Activated CD8-positive, alpha-beta T cell treated with anti-CD3 and anti-CD28 coated beads, Interleukin-2, amount 10 ng/mL, durations not matched to agents 7 days and 5 days (primary cell): Measurements from ENCODE around the gene NRAP. TPM values are rescaled to one million over a fixed set of nuclear protein-coding genes. Genes with fewer than 3 reads are reported as not detected.

ENCODE experiments used
- ATAC-seq: fragments of 150-1000 bp; cut with Tn5 transposase; one replicate; pipeline ENCODE4 v1.10.0; 2021; ENCODE audit warnings: moderate library complexity
- CTCF ChIA-PET: fragments of 350-600 bp; sonication (Branson Sonifier 250); formaldehyde crosslinking; loops from one replicate; lab custom pipeline; 2021; ENCODE audit warnings: antibody characterized with exemption; lab: Charles Lee
- POLR2A ChIA-PET: fragments of 350-600 bp; sonication (Branson Sonifier 250); formaldehyde crosslinking; loops from one replicate; lab custom pipeline; 2021; ENCODE audit warnings: antibody characterized with exemption; lab: Charles Lee
- DNase-seq: peaks from one replicate; pipeline ENCODE4 v3.0.0-alpha.2; 2020
- H3K27ac Mint-ChIP-seq: one replicate; pipeline ENCODE4 v1.8.0; 2021; ENCODE audit warnings: mild to moderate bottlenecking, mixed read lengths
- H3K27me3 Mint-ChIP-seq: one replicate; pipeline ENCODE4 v1.8.0; 2021; ENCODE audit warnings: low read depth, mixed read lengths
- H3K36me3 Mint-ChIP-seq: one replicate; pipeline ENCODE4 v1.8.0; 2021; ENCODE audit warnings: low read depth, mixed read lengths
- H3K4me1 Mint-ChIP-seq: one replicate; pipeline ENCODE4 v1.8.0; 2021; ENCODE audit warnings: low read depth, mixed read lengths
- H3K4me3 Mint-ChIP-seq: one replicate; pipeline ENCODE4 v1.8.0; 2021; ENCODE audit warnings: mild to moderate bottlenecking, mixed read lengths
- H3K9me3 Mint-ChIP-seq: one replicate; pipeline ENCODE4 v1.8.0; 2022; ENCODE audit warnings: mixed read lengths; ENCODE audit not compliant: insufficient read depth
- total RNA-seq, 2 experiments: library from RNA; stranded (reverse); gene quantifications; one replicate each; pipeline ENCODE4 v1.2.3, GENCODE V29; 2021

The NRAP gene
- total RNA-seq, 2 experiments from 2014 or later = not detected

- Mint-ChIP-seq H3K4me1 (no peaks in the 10 kb centered on the region), H3K9me3 (no peaks in the 10 kb centered on the region), H3K4me3 (no peak overlapping the region), H3K27me3 (peaks cover 11% of the 10 kb centered on the region), H3K36me3 (no peaks in the 10 kb centered on the region), H3K27ac (no peak overlapping the region)
- ATAC-seq = no peak
- POLR2A ChIA-PET = no interaction called here
- DNase-seq = no peak
- CTCF ChIA-PET = no interaction called here
Observed at GRCh38 chr10:113630929-113631533, 32.8 kb downstream of the NRAP start.

GRCh38 chr10:113628607-113629153 is 35.2 kb downstream of the NRAP start:
- DNase-seq (no peak), ATAC-seq (no peak)
- POLR2A ChIA-PET = no interaction called here
- no peak overlapping the region for H3K27ac Mint-ChIP-seq
- no peaks in the 10 kb centered on the region for H3K4me1 Mint-ChIP-seq
- no peaks in the 10 kb centered on the region for H3K9me3 Mint-ChIP-seq
- CTCF ChIA-PET = no interaction called here
- H3K4me3 Mint-ChIP-seq = no peak overlapping the region
- no peaks in the 10 kb centered on the region for H3K36me3 Mint-ChIP-seq
- peaks cover 21% of the 10 kb centered on the region for H3K27me3 Mint-ChIP-seq

DNA sequence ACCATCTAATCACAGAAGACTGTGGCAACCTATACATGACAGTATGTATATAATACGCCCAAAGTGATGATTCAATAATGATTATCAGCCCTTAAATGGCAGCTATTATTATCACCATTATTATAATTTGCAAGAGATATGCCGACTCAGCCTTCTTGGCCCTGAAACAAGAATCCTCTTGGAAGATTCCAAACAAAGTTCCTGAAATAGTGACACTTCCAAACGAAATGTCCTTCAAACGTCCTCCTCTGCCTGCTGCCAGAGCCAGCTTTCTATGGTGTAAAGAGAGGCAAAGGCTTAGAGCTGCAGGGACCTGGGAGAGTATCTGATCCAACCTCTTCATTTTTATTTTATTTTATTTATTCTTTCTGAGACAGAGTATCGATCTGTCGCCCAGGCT is 36.0 kb downstream of the NRAP start:
- Mint-ChIP-seq H3K9me3 (no peaks in the 10 kb centered on the region), H3K27me3 (peaks cover 23% of the 10 kb centered on the region), H3K4me1 (no peaks in the 10 kb centered on the region), H3K36me3 (no peaks in the 10 kb centered on the region), H3K27ac (no peak overlapping the region), H3K4me3 (no peak overlapping the region)
- no peak for DNase-seq
- ATAC-seq = no peak
- ChIA-PET POLR2A (no interaction called here), CTCF (no interaction called here)

DNA sequence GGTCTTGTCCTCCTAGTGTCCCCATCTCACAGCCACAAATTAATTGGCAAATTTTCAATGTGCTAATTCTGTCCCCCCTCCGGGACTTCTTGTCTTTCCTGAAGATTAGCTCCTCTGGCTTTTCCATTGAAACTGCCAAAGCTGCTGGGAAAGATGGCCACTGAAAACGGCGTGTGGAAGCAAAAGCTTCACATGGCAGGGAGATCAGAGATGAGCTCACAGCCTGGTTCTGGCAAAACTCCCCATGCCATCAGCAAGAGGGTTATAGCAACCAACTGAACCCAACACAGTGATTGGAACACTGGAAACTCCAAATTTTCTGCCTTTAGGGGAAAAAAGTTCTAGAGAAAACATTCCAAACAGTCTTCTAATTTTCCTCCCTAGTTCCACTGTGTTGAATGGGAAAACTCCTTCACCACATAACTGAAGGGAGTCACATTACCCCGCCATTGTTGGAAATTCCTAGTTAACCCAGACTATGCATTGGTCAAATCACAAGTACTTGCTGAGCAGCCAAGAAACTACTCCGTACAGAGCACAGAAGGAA is 37.0 kb downstream of the NRAP start:
- H3K27me3 Mint-ChIP-seq = peaks cover 21% of the 10 kb centered on the region
- H3K4me1 Mint-ChIP-seq = no peaks in the 10 kb centered on the region
- no peak overlapping the region for H3K4me3 Mint-ChIP-seq
- CTCF ChIA-PET = interaction anchor here (1.0 kb wide), 1 partner anchor 30 kb away, joined by 3 read pairs; no protein-coding TSS in a partner anchor
- no peak for ATAC-seq
- DNase-seq = no peak
- POLR2A ChIA-PET = no interaction called here
- H3K9me3 Mint-ChIP-seq = no peaks in the 10 kb centered on the region
- H3K36me3 Mint-ChIP-seq = no peaks in the 10 kb centered on the region
- H3K27ac Mint-ChIP-seq = no peak overlapping the region

DNA sequence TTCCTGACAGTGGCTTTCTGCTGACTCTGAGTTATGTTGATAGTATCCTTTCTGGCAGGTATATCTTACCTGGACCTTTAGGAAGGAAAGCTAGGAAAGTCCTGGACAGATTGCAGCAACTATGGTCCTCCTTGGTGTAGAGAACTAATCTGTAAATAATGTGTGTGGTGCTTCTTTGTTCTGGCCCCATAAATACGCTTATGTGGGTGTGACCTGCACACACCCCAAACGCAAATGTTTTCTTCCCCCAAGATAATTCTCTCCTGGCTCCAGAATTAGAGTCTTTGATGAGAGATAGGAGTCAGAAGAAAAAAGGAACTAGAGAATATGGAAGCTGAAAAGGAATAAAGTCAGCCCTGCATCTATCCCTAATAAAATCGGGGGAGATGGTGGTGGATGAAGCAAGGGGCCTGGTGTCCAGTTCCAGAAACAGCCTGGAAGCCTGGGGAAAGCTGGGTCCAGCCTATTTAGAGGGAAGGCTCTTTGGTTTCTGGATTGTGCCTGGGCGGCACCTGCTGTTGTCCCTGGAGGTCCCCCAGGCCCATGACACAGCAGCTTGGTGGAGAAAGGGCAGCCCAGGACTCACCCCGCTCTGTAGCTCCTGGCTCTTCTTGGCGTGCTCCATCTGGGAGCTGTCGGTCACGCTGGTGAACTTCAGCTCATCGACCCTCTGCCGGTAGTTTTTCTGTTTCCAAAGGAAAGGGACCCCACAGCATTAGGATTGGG is 38.2 kb downstream of the NRAP start:
- Mint-ChIP-seq H3K36me3 (no peaks in the 10 kb centered on the region), H3K27ac (no peak overlapping the region), H3K4me3 (no peak overlapping the region), H3K27me3 (peaks cover 21% of the 10 kb centered on the region), H3K4me1 (no peaks in the 10 kb centered on the region), H3K9me3 (no peaks in the 10 kb centered on the region)
- DNase-seq = no peak
- ChIA-PET POLR2A (no interaction called here), CTCF (no interaction called here)
- no peak for ATAC-seq

- Mint-ChIP-seq H3K27me3 (peaks cover 24% of the 10 kb centered on the region), H3K4me3 (no peak overlapping the region), H3K36me3 (no peaks in the 10 kb centered on the region), H3K27ac (no peak overlapping the region), H3K9me3 (no peaks in the 10 kb centered on the region), H3K4me1 (no peaks in the 10 kb centered on the region)
- DNase-seq (no peak), ATAC-seq (no peak)
- ChIA-PET CTCF (no interaction called here), POLR2A (no interaction called here)
Observed at GRCh38 chr10:113622831-113623230, 41.0 kb downstream of the NRAP start.

DNA sequence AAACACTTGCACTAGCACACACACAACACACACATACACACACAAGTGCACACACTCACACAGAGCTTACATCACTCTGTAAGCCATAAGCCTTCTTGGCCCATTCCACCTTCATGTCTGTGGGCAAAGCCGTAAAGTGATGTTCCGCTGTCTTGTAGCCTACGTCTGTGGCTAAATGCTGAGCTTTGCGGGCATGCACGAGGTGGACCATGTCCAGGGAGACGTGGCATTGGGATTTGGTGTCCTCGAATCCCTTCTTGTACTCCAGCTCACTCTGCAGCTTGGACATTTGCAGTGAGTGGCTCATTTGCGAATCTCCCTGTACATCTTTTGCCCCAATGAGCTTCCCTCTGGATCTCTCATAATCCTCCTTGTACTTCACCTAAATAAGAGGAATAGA is 42.0 kb downstream of the NRAP start:
- Mint-ChIP-seq H3K27me3 (peaks cover 30% of the 10 kb centered on the region), H3K9me3 (no peaks in the 10 kb centered on the region), H3K36me3 (no peaks in the 10 kb centered on the region), H3K4me1 (no peaks in the 10 kb centered on the region), H3K27ac (no peak overlapping the region), H3K4me3 (no peak overlapping the region)
- POLR2A ChIA-PET = no interaction called here
- CTCF ChIA-PET = no interaction called here
- no peak for DNase-seq
- ATAC-seq = no peak

- Mint-ChIP-seq H3K9me3 (no peaks in the 10 kb centered on the region), H3K4me1 (no peaks in the 10 kb centered on the region), H3K4me3 (no peak overlapping the region), H3K27me3 (peaks cover 30% of the 10 kb centered on the region), H3K36me3 (no peaks in the 10 kb centered on the region), H3K27ac (no peak overlapping the region)
- no peak for DNase-seq
- ChIA-PET POLR2A (no interaction called here), CTCF (no interaction called here)
- no peak for ATAC-seq
Observed at GRCh38 chr10:113620936-113621335, 42.9 kb downstream of the NRAP start.

DNA sequence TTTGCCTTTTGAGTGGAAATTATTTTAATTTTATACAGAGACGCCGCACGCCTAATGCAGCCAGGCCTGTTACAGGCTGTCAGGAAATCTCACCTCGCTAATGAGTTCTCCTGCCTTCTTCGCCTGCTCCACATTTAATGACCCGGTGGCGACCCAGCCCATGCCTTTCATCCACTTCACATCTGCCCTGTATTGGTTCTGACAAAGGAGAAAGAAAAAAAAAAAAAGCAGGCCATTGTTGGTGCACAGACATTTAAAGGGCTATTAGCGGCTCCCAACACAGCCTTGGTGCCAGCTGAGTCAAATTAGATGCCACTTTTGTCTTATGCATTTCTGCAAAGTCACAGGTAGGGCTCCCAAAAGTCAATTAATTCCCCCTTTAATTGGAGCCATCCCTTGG is 43.3 kb downstream of the NRAP start:
- POLR2A ChIA-PET = no interaction called here

GRCh38 chr10:113619401-113619800 is 44.4 kb downstream of the NRAP start:
- POLR2A ChIA-PET = no interaction called here
- DNase-seq (no peak), ATAC-seq (no peak)
- Mint-ChIP-seq H3K36me3 (no peaks in the 10 kb centered on the region), H3K4me1 (no peaks in the 10 kb centered on the region), H3K4me3 (no peak overlapping the region), H3K9me3 (no peaks in the 10 kb centered on the region), H3K27ac (no peak overlapping the region), H3K27me3 (peaks cover 28% of the 10 kb centered on the region)
- CTCF ChIA-PET = no interaction called here

More for the DNA sequence above, 43.3 kb downstream of the NRAP start:
- no peaks in the 10 kb centered on the region for H3K4me1 Mint-ChIP-seq
- no peak overlapping the region for H3K27ac Mint-ChIP-seq
- CTCF ChIA-PET = no interaction called here
- H3K9me3 Mint-ChIP-seq = no peaks in the 10 kb centered on the region
- H3K36me3 Mint-ChIP-seq = no peaks in the 10 kb centered on the region
- H3K4me3 Mint-ChIP-seq = no peak overlapping the region
- no peak for ATAC-seq
- no peak for DNase-seq
- peaks cover 32% of the 10 kb centered on the region for H3K27me3 Mint-ChIP-seq

- peaks cover 23% of the 10 kb centered on the region for H3K27me3 Mint-ChIP-seq
- DNase-seq (no peak), ATAC-seq (no peak)
- H3K4me3 Mint-ChIP-seq = no peak overlapping the region
- H3K9me3 Mint-ChIP-seq = no peaks in the 10 kb centered on the region
- ChIA-PET POLR2A (no interaction called here), CTCF (no interaction called here)
- H3K36me3 Mint-ChIP-seq = no peaks in the 10 kb centered on the region
- no peak overlapping the region for H3K27ac Mint-ChIP-seq
- no peaks in the 10 kb centered on the region for H3K4me1 Mint-ChIP-seq
Observed at GRCh38 chr10:113618338-113618737, 45.5 kb downstream of the NRAP start.

GRCh38 chr10:113617086-113617485 is 46.8 kb downstream of the NRAP start:
- no peak overlapping the region for H3K27ac Mint-ChIP-seq
- ATAC-seq = no peak
- H3K27me3 Mint-ChIP-seq = peaks cover 28% of the 10 kb centered on the region
- no peaks in the 10 kb centered on the region for H3K9me3 Mint-ChIP-seq
- H3K4me1 Mint-ChIP-seq = no peaks in the 10 kb centered on the region
- ChIA-PET POLR2A (no interaction called here), CTCF (no interaction called here)
- no peak overlapping the region for H3K4me3 Mint-ChIP-seq
- no peaks in the 10 kb centered on the region for H3K36me3 Mint-ChIP-seq
- DNase-seq = no peak
